Body of pancreas (tissue), 4 donors: ENCODE results near the gene SUGCT. TPM values are rescaled to one million over a fixed set of nuclear protein-coding genes. Genes with fewer than 3 reads are reported as not detected.
A peak's percentile ranks its signal among the peaks of the same experiment; 100 is the strongest.

Experiments
- ATAC-seq: fragments of 150-250 bp; one replicate; pipeline ENCODE4 v1.9.1; 2016
- DNase-seq, 4 donors: peaks; one replicate each; pipeline ENCODE4 v3.0.0-alpha.2; 2019
- H3K27ac ChIP-seq, 4 donors: fragments of 200-600 bp; sonication (generic); 1 replicate in 3 of 4; 2 replicates in 1 of 4; pipeline versions ENCODE4 v1.5.1 to v1.6.1; 2016 to 2019; ENCODE audit warnings: mild to moderate bottlenecking in 1 of 4, mixed read lengths in 1 of 4, moderate library complexity in 1 of 4
- H3K27me3 ChIP-seq, 2 donors: fragments of 200-600 bp; sonication (generic); one replicate each; pipeline ENCODE4 v1.6.0; 2016; ENCODE audit warnings: mild to moderate bottlenecking in 1 of 2
- H3K36me3 ChIP-seq, 2 donors: fragments of 200-600 bp; sonication (generic); replicated peaks in 1 of 2; 2 replicates each; pipeline ENCODE4 v1.5.1; 2016; ENCODE audit warnings: low read depth in 2 of 2; ENCODE audit not compliant: insufficient read depth in 1 of 2
- H3K4me1 ChIP-seq: fragments of 200-600 bp; sonication (generic); one replicate; pipeline ENCODE4 v1.6.0; 2016
- H3K4me3 ChIP-seq, 2 donors: fragments of 200-600 bp; sonication (generic); 1 replicate in 1 of 2; 2 replicates in 1 of 2; pipeline ENCODE4 v1.5.1; 2016 to 2019
- H3K9me3 ChIP-seq, 3 donors: fragments of 200-600 bp; sonication (generic); 1 replicate in 2 of 3; 2 replicates in 1 of 3; pipeline ENCODE4 v1.5.1; 2016
- POLR2A ChIP-seq, 3 donors: fragments of 450-650 bp; IDR thresholded peaks; one replicate each; pipeline ENCODE4 v1.6.1; 2016; ENCODE audit warnings: antibody characterized with exemption in 3 of 3, mild to moderate bottlenecking in 2 of 3
- WGBS, 2 donors: methylation state at CpG; one replicate each; pipeline ENCODE4 v1.1.5; 2017; 5-methylcytosine and 5-hydroxymethylcytosine counted together
- intact Hi-C: fragments of 100-400 bp; cut with DNase I; formaldehyde crosslinking; loops from one replicate; pipeline ENCODE4 v1.15.1; 2023
- total RNA-seq, 2 donors: library from RNA; depleted of rRNA; stranded (reverse); fragments of >200 nt; gene quantifications; one replicate each; pipeline ENCODE4 v1.1.0, GENCODE V29; 2016
- TF ChIP-seq, protein P1 (sequence below), 7 experiments: fragments of 450-650 bp in 4 of 7; fragments of 200-600 bp in 3 of 7; sonication (generic) in 3 of 7; IDR thresholded peaks; one replicate each; pipeline ENCODE4 v1.5.1; 2016 to 2019; ENCODE audit warnings: antibody characterized with exemption in 7 of 7

SUGCT gene
- total RNA-seq, 2 donors from 2014 or later: 0.78 to 1.3 TPM

- H3K27me3 ChIP-seq: no peaks in the 10 kb centered on the region
- no peak for DNase-seq
- H3K27ac ChIP-seq: no peak overlapping the region
- 85 to 88% methylated on average over 5 of the region's 5 CpGs for WGBS, 2 donors
- no peaks in the 10 kb centered on the region for H3K9me3 ChIP-seq
- no peak for ATAC-seq
- no peak overlapping the region for H3K4me3 ChIP-seq
- H3K4me1 ChIP-seq: no peaks in the 10 kb centered on the region
- intact Hi-C loops: no loop called here
- H3K36me3 ChIP-seq: no peaks in the 10 kb centered on the region
- TF ChIP-seq, protein P1, sequence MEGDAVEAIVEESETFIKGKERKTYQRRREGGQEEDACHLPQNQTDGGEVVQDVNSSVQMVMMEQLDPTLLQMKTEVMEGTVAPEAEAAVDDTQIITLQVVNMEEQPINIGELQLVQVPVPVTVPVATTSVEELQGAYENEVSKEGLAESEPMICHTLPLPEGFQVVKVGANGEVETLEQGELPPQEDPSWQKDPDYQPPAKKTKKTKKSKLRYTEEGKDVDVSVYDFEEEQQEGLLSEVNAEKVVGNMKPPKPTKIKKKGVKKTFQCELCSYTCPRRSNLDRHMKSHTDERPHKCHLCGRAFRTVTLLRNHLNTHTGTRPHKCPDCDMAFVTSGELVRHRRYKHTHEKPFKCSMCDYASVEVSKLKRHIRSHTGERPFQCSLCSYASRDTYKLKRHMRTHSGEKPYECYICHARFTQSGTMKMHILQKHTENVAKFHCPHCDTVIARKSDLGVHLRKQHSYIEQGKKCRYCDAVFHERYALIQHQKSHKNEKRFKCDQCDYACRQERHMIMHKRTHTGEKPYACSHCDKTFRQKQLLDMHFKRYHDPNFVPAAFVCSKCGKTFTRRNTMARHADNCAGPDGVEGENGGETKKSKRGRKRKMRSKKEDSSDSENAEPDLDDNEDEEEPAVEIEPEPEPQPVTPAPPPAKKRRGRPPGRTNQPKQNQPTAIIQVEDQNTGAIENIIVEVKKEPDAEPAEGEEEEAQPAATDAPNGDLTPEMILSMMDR (IDR thresholded peaks at IDR 0.05): no peak
- TF ChIP-seq POLR2A (IDR thresholded peaks at IDR 0.05): no peak
Measured at GRCh38 chr7:40457776-40458480, 323.1 kb downstream of the SUGCT start.

GRCh38 chr7:40463446-40463845, 328.6 kb downstream of the SUGCT start:
- ATAC-seq (no peak), DNase-seq (no peak)
- H3K27me3 ChIP-seq: no peaks in the 10 kb centered on the region
- H3K4me3 ChIP-seq: no peak overlapping the region
- 39 to 44% methylated on average over 4 of the region's 4 CpGs for WGBS, 2 donors
- H3K9me3 ChIP-seq: no peaks in the 10 kb centered on the region
- H3K27ac ChIP-seq: no peak overlapping the region
- peaks cover 5% of the 10 kb centered on the region for H3K4me1 ChIP-seq
- H3K36me3 ChIP-seq: no peaks in the 10 kb centered on the region
- intact Hi-C loops: no loop called here
- TF ChIP-seq POLR2A (IDR thresholded peaks at IDR 0.05): no peak
- TF ChIP-seq, protein P1 (IDR thresholded peaks at IDR 0.05): no peak

DNA sequence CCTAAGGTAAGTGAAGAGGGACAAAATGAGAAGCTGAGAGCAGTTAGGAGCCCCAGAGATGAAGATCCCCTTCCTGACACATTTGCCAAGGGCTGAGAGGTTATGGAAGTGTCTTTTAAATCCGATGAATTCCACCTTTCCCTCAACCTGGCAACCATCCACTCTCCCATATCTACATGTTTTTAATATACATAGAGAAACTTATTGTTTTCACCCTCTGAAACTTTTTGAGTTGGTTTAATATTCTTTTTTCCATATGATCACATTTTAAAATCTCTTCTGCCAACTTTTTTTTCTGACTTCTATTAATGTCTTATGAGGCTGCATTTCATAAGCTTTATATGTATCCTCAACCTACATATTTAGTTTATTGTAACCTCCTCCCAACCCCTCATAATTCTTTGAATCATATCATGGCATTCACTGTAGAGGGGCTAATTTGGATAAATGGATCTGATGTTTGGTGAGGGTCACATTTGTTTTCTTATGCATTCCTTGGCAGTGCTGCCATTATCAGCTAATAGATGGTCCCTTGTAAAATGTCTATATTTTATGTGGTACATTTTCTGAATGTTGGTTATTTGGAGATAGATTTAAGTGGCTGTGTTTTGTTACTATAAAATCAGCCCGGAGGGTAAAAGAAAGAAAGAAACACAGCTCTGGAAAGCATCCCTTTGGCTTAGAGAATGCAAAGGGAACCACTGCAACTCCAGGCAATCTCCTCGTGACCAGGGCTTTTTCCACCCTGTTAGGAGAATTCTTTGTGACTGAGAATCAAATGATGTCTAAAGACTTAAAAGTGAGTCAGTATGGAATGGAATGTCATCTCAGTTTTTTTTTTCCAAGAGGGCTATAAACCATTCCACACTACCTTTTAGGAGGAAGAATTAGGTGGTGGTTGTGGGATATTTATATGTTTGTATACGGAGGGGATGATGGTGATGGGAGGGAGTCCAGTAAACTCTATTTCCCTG, 334.4 kb downstream of the SUGCT start:
- ATAC-seq (no peak), DNase-seq (no peak)
- Histone ChIP-seq H3K27me3 (no peaks in the 10 kb centered on the region), H3K4me1 (no peaks in the 10 kb centered on the region), H3K4me3 (no peak overlapping the region), H3K36me3 (no peaks in the 10 kb centered on the region), H3K9me3 (no peaks in the 10 kb centered on the region), H3K27ac (no peak overlapping the region)
- TF ChIP-seq POLR2A (IDR thresholded peaks at IDR 0.05): no peak
- TF ChIP-seq, protein P1 (IDR thresholded peaks at IDR 0.05): no peak
- intact Hi-C loops: no loop called here
- WGBS, 2 donors: 69 to 81% methylated on average over 4 of the region's 4 CpGs

GRCh38 chr7:40470091-40470592, 335.3 kb downstream of the SUGCT start:
- TF ChIP-seq, protein P1 (IDR thresholded peaks at IDR 0.05): no peak
- TF ChIP-seq POLR2A (IDR thresholded peaks at IDR 0.05): no peak
- DNase-seq (peak in 1 of 4 donors; percentile 2), ATAC-seq (no peak)
- WGBS, 2 donors: 82 to 83% methylated on average over 6 of the region's 6 CpGs
- H3K36me3 ChIP-seq: no peaks in the 10 kb centered on the region
- H3K4me3 ChIP-seq: no peak overlapping the region
- H3K27me3 ChIP-seq: no peaks in the 10 kb centered on the region
- H3K27ac ChIP-seq: no peak overlapping the region
- H3K9me3 ChIP-seq: no peaks in the 10 kb centered on the region
- intact Hi-C loops: no loop called here
- no peaks in the 10 kb centered on the region for H3K4me1 ChIP-seq
